T-helper 1 cell treated with Interleukin-12 subunit alpha and Interleukin-12 subunit beta and Interleukin-4 antibody, amounts not matched to agents 30 ng/mL and 1 ng/mL, for 36 hours (primary cell): ENCODE data around the gene KIAA1671. TPM values are rescaled to one million over a fixed set of nuclear protein-coding genes. Genes with fewer than 3 reads are reported as not detected.

Source experiments
- intact Hi-C: fragments of 100-400 bp; cut with micrococcal nuclease; formaldehyde crosslinking; loops from one replicate; pipeline ENCODE4 v1.15.1; 2024
- total RNA-seq: library from RNA; stranded (reverse); gene quantifications from 2 replicates; pipeline ENCODE4 v1.2.3, GENCODE V29; 2022

The KIAA1671 gene
- total RNA-seq, 1 donor from 2014 or later = 22.9 TPM

DNA sequence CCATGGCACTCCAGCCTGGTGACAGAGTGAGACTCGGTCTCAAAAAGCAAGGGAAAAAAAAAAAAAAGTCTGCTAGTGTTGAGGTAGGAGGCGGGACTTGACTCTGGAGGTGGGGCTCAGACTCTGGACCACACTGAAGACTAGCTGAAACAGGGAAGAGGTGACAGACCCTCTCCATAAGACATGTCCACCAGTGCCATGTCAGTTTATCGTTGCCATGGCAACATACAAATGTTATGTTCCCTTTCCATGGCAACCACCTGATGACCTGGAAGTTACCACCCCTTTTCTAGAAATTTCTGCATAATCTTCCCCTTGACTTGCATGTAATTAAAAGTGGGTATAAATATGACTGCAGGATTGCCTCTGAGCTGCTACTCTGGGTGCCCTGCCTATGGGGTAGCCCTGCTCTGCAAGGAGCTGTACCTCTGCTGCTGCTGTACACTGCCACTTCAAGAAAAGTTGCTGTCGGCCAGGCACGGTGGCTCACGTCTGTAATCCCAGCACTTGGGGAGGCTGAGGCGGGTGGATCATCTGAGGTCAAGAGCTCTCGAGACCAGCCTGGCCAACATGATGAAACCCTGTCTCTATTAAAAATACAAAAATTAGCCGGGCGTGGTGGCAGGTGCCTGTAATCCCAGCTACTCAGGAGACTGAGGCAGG is 55.1 kb downstream of the KIAA1671 start:
- intact Hi-C loops = no loop called here

DNA sequence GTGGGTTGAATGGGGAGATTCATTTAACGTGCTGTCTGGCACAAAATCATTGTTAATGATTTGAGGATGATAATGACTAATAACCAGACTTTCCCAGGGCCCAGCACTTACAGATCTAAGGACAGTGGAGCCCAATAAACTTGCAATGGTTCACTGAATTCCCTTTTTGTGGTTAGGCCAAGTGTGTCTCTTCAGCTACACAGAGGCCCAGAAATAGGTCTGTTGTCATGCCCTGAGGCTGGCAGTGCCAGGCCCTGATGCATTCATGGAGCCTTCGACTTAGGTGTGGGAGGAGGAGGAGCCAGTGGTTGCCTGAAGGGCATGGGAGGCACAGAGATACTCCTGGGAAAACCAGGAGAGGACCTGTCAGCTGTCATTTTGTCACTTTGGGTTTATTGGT is 56.1 kb downstream of the KIAA1671 start:
- intact Hi-C loops = no loop called here

DNA sequence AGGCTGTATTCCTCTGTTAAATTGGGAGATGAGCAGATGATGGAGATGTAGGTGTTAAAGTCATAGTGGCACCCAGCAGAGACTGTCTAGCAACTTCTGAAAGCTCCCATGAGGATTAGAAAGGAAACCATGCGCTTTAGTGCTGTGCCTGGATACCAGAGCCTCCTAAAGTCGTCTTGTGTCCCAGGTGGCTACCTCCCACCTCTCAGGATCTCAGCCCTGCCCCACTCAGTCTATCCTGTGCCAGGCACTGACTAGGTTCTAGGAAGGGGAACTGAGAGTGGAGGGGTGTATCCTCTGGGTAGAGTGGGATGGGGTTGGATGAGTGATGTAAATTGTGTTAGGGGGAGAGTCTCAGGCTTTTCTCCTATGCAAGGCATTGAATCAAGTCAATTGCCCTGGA is 60.2 kb downstream of the KIAA1671 start:
- intact Hi-C loops = no loop called here

DNA sequence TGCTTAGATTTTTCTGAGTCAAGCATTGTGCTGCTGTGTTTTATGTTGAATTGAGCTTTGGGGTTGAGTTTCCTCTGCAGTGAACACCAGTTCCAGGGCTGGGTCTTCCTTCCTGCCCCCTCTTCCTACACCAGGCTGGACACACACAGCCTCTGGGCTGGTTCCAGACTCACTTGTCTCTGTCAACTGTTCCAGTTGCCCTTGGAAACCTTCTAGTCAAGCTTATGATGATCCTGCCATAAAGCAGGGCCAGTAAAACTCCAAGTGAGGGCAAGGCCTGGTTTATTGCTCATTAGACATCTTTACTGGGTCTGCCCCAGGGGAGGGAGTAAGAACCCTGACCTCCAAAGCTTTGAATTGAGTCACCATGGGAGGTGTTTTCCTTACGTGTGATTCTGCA is 61.1 kb downstream of the KIAA1671 start:
- intact Hi-C loops = no loop called here

DNA sequence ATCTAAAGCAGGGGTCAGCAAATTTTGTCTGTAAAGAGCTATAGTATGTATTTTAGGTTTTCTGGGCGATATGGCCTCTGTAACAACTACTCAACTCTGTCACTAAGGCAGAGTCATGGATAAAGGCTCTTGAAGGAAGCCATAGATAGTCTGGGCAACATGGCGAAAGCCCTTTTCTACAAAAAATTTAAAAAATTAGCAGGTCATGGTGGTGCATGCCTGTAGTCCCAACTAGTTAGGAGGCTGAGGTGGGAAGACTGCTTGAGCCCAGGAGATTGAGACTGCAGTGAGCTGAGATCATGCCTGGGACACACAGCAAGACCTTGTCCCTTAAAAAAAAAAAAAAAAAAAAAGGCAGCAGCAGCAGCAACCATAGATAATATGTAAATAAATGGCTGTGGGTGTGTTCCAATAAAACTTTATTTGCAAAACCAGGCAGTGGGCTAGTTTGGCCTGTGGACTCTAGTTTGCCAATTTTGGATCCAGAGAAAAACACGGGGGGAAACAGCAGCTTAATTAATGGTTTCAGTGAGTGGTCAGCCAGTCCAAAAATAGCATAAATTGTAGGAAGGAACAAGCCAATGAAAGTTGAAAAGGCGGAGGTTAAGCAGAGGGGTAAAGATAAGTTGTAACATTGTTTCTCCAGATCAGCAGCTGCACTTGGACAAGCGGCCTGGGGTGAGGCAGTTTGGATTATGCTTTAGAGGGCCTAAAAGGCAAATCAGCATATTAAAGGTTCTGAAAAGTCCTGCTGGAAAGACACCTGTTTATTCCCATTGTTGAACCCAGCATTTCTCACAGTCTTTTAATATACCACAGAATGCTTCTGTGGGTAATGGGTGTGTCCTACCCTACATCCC is 62.6 kb downstream of the KIAA1671 start:
- intact Hi-C loops = no loop called here

DNA sequence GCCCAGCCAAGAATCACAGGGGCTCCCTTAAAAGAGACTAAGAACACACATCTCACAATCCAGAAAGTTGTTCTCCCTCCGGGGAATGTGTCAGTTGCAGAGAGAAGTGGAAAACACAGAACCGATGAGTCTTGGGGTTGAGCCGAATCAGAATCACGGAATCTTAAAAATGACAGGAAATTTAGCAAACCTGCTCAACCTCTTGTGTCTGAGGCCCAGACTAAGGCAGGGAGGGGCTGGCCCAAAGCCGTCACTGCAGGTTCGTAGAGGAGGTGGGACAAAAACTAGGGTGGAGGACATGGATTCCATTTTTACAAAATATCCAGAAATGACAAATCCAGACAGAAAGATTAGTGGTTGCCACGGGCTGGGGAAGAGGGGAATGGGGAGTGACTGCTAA is 63.8 kb downstream of the KIAA1671 start:
- intact Hi-C loops = no loop called here

DNA sequence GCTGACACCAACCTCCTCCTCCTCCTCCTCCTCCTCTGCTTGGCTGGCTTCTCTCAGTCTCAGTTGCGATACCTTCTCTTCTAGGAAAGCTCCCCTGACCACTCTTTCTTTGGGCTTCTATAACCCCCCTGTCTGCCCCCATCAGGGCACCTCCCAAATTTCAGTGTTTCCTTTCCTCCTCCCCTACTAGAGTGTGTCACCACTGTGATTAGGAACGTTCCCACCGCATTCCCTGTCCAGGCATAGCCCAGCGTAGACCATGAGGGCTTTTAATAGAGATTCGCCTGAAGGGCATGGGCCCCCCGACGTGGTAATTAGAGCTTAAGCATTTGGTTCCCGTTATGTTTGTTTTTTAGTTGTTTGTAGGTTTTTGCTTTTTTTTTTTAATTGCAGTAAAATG is 65.5 kb downstream of the KIAA1671 start:
- intact Hi-C loops = no loop called here

DNA sequence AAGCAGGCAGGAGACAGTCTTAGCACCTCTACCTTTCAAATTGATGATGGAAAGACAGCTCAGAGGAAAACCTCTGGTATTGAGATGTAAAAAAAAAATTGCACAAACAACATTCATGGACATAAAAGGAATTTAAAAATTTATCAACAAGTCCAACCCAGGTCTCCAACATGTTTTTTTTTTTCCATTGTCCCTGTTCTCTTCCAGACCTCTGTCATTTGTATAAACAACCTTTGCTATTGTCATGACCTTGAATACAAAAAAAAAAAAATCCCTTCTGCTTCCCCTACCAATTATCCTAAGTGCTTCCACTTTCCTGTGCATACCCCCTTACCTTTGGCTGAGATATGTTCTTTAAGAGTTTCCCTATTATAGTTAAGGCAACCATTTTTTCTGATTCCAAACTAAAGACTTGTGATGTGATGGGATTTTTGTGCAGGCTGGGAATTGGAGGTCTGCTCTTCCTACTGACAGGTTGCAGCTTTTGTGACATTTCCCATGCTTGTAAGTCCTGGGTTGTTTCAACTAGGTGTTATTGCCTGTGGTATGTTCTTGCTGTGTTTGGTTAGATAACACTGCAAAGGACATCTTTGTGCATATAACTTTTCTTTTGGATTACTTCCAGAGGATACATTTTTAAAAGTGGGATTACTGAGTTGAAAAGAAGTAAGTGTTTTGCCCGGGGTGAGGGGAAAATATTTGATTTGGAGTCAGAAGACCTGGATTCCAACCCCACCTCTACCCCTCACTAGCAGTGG is 67.1 kb downstream of the KIAA1671 start:
- intact Hi-C loops = no loop called here

DNA sequence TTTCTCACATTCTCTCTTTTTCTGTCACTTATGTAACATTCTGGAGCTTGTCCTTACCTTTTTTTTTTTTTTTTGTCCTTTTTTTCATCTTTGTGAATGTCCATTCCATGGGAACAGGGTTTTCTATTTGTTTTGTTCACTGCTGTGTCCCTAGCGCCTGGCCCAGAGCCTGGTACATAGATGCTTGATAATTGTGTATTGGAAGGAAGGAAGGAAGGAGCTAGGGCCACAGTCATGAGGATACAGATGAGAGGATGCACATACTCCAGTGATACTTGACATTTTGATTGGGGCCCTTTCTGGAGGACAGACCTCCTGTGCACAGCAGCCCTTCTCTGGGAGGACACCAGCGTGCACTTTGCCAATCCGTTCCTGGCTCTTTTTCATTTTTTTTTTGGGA is 68.9 kb downstream of the KIAA1671 start:
- intact Hi-C loops = no loop called here

DNA sequence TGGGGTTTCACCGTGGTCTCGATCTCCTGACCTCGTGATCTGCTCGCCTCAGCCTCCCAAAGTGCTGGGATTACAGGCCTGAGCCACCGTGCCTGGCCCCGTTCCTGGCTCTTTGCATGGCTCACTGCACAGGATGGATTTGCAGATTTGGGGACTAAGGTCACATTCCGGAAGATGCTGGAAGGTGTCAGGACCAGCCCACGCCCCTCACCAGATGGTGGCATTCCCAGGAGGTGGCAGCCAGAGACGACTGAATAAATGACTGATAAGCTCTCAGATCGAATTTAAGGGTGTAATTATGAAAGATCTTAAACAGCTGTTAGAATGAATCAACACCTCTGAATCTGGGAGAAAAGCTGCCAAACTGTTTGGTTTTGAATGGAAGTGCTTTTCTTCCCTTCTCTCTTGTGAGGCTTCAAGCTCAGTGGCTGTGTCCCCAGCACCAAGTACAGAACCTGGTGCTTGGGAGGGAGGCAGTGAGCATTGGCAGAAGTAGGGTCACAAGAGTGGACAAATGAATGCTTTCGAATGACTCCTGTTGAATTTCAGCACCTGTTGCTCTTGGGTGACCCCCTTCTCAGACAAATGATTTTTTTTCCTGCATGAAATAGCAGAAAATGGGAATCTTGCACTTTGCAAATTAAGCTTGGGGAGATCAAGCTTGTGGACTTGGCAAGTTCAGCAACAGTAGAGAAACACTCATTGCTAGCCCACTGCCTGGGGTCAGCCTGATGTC is 69.6 kb downstream of the KIAA1671 start:
- intact Hi-C loops = no loop called here

DNA sequence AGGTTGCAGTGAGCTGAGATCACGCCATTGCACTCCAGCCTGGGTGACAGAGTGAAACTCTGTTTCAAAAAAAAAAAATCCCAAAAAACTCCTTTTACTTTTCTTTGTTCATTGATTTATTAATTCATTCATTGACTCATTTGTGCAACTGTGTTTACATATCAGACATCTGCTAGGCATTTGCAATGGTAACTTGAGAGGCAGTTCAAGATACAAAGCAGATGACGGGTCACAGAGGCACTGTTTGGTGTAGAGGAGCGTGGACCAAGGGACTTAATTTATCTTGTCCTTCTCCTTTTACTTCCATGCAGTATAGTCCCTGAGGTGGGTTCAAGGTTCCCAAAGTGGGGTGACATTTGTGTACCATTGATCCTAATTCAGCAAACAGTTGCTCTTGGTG is 71.4 kb downstream of the KIAA1671 start:
- intact Hi-C loops = no loop called here

DNA sequence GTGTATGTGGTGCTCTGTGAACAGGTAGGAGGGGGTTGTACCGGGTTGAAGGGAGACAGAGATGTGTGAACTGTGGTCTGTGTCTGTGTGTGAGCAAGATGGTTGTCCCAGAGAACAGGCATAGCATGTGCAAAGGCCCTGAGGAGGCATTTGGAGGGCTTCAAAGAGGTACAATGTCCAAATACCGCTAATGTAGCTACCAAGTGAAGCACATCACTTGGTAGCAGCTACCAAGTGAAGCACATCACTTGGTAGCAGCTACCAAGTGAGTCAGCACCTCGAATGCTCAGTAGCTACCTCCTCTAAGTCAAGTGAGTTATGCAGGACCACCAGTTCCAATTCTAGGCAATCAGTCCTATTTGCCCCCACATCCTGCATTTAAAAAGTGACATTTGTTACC is 72.4 kb downstream of the KIAA1671 start:
- intact Hi-C loops = loop anchor here (5.0 kb wide), 1 partner anchor 38 kb away; no protein-coding TSS in a partner anchor

DNA sequence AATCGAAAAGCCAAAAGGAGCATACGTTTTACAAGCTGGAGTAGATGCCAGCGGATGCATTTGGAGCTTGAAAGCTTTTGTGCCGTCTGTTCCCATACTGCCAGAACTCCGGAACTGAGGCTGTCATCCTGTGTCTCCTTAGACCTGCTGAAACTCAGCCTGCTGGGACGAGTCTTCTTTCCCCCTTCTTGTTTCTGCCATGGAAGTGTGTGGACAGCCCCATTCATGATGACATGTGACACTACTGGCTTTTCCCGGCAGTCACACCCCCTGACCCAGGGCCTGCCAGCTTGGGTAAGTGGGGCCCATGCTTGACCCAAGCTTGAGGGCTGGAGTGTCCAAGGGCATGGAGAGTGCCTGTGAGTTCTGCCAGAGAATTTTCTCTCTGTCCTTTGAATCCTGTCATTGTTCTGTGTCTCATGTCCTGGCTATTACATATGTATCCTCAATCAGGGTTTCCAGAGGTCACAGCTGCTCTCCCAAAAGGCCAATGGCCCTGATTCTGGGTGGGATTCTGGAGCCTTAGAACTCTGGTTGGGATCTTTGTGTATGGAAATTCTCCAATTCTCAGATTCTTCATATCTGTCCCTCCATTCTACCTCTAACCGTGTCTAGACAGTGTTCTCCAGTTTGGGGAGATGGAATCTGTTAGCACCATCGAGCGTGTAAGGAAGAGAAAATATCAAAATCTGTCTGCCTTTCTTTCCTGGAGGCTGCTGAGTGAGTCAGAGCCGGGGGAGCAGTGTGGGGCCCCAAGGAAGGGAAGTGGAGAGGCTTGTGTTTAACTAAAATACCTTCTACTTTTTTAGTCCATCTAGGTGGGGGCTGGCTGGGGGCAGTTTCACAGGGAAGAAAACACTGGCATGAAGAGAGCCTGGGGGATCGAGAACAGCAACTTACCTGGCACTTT is 73.2 kb downstream of the KIAA1671 start:
- intact Hi-C loops = loop anchor here (5.0 kb wide), 1 partner anchor 38 kb away; no protein-coding TSS in a partner anchor

DNA sequence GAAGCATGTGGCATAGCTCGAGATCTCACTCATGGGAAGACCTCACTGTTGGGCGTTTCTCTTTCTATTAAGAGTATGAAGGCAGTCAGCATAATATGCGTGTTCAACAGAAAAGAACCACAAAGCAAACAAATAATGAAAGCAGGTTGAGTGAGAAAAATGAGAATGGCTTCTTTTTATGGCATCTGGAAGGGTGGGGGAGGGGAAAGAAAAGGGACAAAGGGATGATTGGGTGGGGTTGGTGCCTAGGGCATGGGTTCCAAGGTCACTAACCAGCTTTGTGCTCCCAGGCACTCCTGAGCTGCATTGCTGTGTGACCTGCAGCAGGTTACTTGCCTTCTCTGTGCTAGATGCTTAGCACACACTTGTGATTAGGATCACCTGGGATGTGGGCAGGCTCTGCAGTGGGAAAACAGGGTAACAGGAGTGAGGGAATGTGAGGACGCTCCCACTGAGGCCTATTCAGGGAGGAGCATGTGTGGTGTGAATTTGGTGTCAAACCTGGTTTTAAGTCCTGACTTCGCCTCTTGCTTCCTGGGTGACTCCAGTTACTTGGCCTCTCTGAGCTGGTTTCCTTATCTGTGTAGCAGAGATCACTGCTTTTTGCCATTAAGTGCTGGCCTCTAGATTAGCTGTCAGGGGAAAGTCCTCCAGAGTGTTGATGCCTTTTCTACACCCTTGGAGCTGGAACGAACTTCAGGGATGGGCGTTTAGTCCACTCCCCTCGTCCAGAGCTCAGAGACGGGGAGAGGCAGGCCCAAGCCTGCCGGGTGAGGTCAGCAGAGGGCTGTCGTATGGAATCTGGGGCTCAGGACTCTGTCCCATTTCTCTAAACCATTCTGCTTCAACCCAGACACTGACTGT is 74.8 kb downstream of the KIAA1671 start:
- intact Hi-C loops = loop anchor here (5.0 kb wide), 1 partner anchor 40 kb away; no protein-coding TSS in a partner anchor

DNA sequence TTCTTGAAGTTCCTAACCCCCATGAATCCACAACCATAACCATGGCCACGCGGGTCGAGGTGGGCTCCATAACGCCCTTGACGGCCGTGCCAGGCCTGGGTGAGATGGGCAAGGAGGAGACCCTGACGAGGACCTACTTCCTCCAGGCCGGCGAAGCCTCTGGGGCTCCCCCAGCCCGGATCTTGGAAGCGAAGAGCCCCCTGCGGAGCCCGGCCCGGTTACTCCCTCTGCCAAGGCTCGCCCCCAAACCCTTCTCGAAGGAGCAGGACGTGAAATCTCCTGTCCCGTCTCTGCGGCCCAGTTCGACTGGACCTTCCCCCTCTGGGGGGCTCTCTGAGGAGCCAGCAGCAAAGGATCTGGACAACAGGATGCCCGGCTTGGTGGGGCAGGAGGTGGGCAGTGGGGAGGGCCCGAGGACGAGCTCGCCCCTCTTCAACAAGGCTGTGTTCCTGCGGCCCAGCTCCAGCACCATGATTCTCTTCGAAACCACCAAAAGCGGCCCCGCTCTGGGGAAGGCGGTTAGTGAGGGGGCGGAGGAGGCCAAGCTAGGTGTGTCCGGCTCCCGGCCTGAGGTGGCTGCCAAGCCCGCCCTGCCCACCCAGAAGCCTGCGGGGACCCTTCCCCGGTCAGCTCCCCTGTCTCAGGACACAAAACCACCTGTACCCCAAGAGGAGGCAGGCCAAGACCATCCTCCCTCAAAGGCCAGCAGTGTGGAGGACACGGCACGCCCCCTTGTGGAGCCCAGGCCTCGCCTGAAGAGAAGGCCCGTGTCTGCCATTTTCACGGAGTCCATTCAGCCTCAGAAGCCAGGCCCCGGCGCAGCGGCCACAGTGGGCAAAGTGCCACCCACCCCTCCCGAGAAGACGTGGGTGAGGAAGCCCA is 75.7 kb downstream of the KIAA1671 start:
- intact Hi-C loops = loop anchor here (1.0 to 5.0 kb wide), 2 partner anchors 41 to 76 kb away; partner anchors contain the start of gene KIAA1671

DNA sequence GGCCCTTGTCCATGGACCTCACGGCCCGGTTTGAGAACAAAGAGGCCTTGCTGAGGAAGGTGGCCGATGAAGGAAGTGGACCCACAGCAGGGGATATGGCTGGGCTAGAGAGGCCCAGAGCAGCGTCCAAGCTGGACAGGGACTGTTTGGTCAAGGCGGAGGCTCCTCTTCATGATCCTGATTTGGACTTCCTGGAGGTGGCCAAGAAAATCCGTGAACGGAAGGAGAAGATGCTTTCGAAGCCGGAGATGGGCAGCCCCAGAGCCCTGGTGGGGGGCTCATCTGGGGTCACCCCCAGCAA is 76.3 kb downstream of the KIAA1671 start:
- intact Hi-C loops = loop anchor here (1.0 to 5.0 kb wide), 2 partner anchors 41 to 76 kb away; partner anchors contain the start of gene KIAA1671

DNA sequence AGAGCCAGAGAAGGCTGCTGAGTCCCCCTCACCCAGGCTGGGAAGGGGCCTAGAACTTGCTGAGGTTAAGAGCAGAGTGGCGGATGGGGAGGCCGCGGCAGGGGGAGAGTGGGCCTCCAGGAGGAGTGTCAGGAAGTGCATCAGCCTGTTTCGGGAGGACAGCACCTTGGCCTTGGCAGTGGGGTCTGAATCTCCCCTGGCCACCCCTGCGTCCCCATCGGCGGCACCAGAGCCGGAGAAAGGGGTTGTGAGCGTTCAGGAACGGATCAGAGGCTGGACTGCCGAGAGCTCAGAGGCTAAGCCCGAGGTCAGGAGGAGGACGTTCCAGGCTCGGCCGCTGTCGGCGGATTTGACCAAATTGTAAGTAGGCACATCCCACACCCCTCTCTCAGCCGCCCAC is 76.7 kb downstream of the KIAA1671 start:
- intact Hi-C loops = loop anchor here (5.0 kb wide), 1 partner anchor 42 kb away; no protein-coding TSS in a partner anchor

DNA sequence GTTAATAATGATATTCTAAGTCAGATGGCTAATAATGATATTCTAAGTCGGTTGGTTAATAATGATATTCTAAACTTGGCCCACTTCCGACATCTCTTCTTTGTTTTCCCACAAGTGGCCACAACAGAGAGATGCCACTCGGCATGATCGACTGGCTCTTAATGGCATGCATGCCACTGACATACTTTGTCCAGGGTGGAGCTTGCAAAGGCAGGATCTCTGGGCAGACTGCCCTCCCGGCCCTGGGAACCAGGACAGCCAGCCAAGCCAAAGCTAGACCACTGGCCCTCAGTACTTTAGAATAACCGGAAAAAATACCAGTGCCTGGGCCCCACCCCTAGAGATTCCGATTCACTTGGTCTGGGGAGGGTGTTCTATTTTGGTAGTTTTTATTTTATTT is 78.1 kb downstream of the KIAA1671 start:
- intact Hi-C loops = no loop called here
